ENCODE data around the gene INSR.

The INSR gene

GRCh38 chr19:7125221-7125620 lies 169.0 kb downstream of the INSR start:
- Histone ChIP-seq H3K27ac (ENCODE audit: low read depth, low read length) (no peak overlapping the region), H3K36me3 (ENCODE audit: insufficient read depth, low read length) (peaks cover 61% of the 10 kb centered on the region)

DNA sequence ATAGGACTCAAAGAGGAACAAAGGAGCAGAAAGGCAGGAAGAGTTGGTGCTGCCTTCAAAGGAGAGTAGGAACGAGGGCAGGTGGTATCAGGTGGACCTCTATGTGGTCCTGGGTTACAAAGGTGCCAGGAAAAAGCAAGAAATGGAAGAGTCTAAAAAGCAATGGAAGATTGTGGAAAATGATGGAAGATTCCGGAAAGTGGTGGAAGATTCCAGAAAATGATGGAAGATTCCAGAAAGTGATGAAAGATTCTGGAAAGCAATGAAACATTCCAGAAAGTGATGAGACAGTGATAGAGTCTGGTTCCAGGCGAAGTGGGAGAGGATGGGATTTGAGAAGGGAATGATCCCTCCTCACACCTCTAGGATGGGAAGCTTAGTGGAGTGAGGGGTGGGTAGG lies 169.4 kb downstream of the INSR start:
- no peaks in the 10 kb centered on the region for H3K4me1 ChIP-seq (ENCODE audit: insufficient read depth, low read length)
- no peak overlapping the region for H3K27ac ChIP-seq (ENCODE audit: low read depth, low read length)
- no peaks in the 10 kb centered on the region for H3K27me3 ChIP-seq (ENCODE audit: control insufficient read depth in 1 of 2, insufficient read depth in 2 of 2, low read length in 2 of 2)
- H3K9ac ChIP-seq (ENCODE audit: low read length), result no peak overlapping the region
- H3K36me3 ChIP-seq (ENCODE audit: insufficient read depth, low read length), result peaks cover 61% of the 10 kb centered on the region
- H3K9me3 ChIP-seq (ENCODE audit: low read length), result peaks cover 10% of the 10 kb centered on the region
- H3K4me3 ChIP-seq (ENCODE audit: low read depth in 1 of 2, low read length in 2 of 2), result no peak overlapping the region

More at GRCh38 chr19:7125221-7125620, 169.0 kb downstream of the INSR start:
- no peak overlapping the region for H3K9ac ChIP-seq (ENCODE audit: low read length)
- H3K4me1 ChIP-seq (ENCODE audit: insufficient read depth, low read length), result no peaks in the 10 kb centered on the region
- no peak overlapping the region for H3K4me3 ChIP-seq (ENCODE audit: low read depth in 1 of 2, low read length in 2 of 2)
- peaks cover 10% of the 10 kb centered on the region for H3K9me3 ChIP-seq (ENCODE audit: low read length)
- H3K27me3 ChIP-seq (ENCODE audit: control insufficient read depth in 1 of 2, insufficient read depth in 2 of 2, low read length in 2 of 2), result no peaks in the 10 kb centered on the region

DNA sequence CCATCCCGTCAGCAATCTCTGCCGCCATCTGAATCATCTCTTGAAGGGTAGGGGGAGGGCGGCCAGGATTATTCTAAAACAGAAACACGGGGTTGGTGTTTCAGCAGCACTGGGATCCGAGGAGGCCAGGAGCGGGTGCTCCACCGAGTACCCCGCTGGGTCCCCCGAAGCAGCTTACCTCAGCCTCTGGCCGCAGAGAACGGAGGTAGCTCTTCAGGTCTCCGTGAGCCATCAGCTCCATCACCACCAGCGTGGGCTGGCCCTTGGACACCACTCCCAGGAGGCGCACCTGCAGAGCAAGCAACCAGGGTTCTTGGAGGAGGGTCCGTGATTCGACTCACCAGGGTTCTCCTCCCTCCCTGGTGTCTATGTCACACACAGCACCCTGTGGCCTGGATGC lies 171.5 kb downstream of the INSR start:
- no peak overlapping the region for H3K27ac ChIP-seq (ENCODE audit: low read depth, low read length)
- no peak overlapping the region for H3K9ac ChIP-seq (ENCODE audit: low read length)
- H3K36me3 ChIP-seq (ENCODE audit: insufficient read depth, low read length), result peaks cover 62% of the 10 kb centered on the region
- H3K4me3 ChIP-seq (ENCODE audit: low read depth in 1 of 2, low read length in 2 of 2), result no peak overlapping the region
- peaks cover 10% of the 10 kb centered on the region for H3K9me3 ChIP-seq (ENCODE audit: low read length)
- H3K4me1 ChIP-seq (ENCODE audit: insufficient read depth, low read length), result no peaks in the 10 kb centered on the region
- no peaks in the 10 kb centered on the region for H3K27me3 ChIP-seq (ENCODE audit: control insufficient read depth in 1 of 2, insufficient read depth in 2 of 2, low read length in 2 of 2)

- Histone ChIP-seq H3K4me3 (ENCODE audit: low read depth in 1 of 2, low read length in 2 of 2) (no peak overlapping the region), H3K9ac (ENCODE audit: low read length) (no peak overlapping the region), H3K4me1 (ENCODE audit: insufficient read depth, low read length) (no peaks in the 10 kb centered on the region), H3K36me3 (ENCODE audit: insufficient read depth, low read length) (peaks cover 52% of the 10 kb centered on the region), H3K27ac (ENCODE audit: low read depth, low read length) (no peak overlapping the region), H3K27me3 (ENCODE audit: control insufficient read depth in 1 of 2, insufficient read depth in 2 of 2, low read length in 2 of 2) (no peaks in the 10 kb centered on the region), H3K9me3 (ENCODE audit: low read length) (no peaks in the 10 kb centered on the region)
These were observed 173.7 kb downstream of the INSR start for GRCh38 chr19:7120499-7120898.

GRCh38 chr19:7119582-7119981 lies 174.6 kb downstream of the INSR start:
- H3K27ac ChIP-seq (ENCODE audit: low read depth, low read length), result no peak overlapping the region
- H3K36me3 ChIP-seq (ENCODE audit: insufficient read depth, low read length), result peaks cover 42% of the 10 kb centered on the region
- H3K9me3 ChIP-seq (ENCODE audit: low read length), result no peaks in the 10 kb centered on the region
- H3K27me3 ChIP-seq (ENCODE audit: control insufficient read depth in 1 of 2, insufficient read depth in 2 of 2, low read length in 2 of 2), result no peaks in the 10 kb centered on the region
- no peaks in the 10 kb centered on the region for H3K4me1 ChIP-seq (ENCODE audit: insufficient read depth, low read length)
- H3K9ac ChIP-seq (ENCODE audit: low read length), result no peak overlapping the region
- no peak overlapping the region for H3K4me3 ChIP-seq (ENCODE audit: low read depth in 1 of 2, low read length in 2 of 2)

GRCh38 chr19:7117248-7117647 lies 177.0 kb downstream of the INSR start:
- no peaks in the 10 kb centered on the region for H3K27me3 ChIP-seq (ENCODE audit: control insufficient read depth in 1 of 2, insufficient read depth in 2 of 2, low read length in 2 of 2)
- no peak overlapping the region for H3K27ac ChIP-seq (ENCODE audit: low read depth, low read length)
- H3K4me3 ChIP-seq (ENCODE audit: low read depth in 1 of 2, low read length in 2 of 2), result no peak overlapping the region
- H3K36me3 ChIP-seq (ENCODE audit: insufficient read depth, low read length), result peaks cover 36% of the 10 kb centered on the region
- H3K9me3 ChIP-seq (ENCODE audit: low read length), result no peaks in the 10 kb centered on the region
- H3K4me1 ChIP-seq (ENCODE audit: insufficient read depth, low read length), result no peaks in the 10 kb centered on the region
- H3K9ac ChIP-seq (ENCODE audit: low read length), result no peak overlapping the region

DNA sequence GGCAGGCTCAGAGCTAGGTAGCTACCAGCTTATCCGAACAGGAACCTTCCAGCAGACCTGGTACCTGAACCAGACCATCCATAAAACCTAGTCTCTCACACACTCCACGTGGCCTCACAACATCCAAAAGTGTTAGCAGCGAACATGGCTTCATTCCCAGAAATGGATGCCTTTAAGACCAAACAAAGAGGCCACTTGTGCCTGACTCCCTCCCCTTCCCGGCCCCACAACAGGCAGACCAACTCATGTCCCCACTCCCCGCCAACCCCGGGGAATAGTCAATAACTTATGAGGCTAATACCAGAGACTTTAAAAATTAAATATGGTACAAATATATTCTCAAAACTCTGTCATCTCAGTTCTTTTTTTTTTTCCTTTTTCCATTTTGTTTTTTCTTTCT lies 178.5 kb downstream of the INSR start:
- Histone ChIP-seq H3K27ac (ENCODE audit: low read depth, low read length) (no peak overlapping the region), H3K4me1 (ENCODE audit: insufficient read depth, low read length) (no peaks in the 10 kb centered on the region), H3K9ac (ENCODE audit: low read length) (no peak overlapping the region), H3K9me3 (ENCODE audit: low read length) (no peaks in the 10 kb centered on the region), H3K27me3 (ENCODE audit: control insufficient read depth in 1 of 2, insufficient read depth in 2 of 2, low read length in 2 of 2) (no peaks in the 10 kb centered on the region), H3K36me3 (ENCODE audit: insufficient read depth, low read length) (peaks cover 24% of the 10 kb centered on the region), H3K4me3 (ENCODE audit: low read depth in 1 of 2, low read length in 2 of 2) (no peak overlapping the region)

GRCh38 chr19:7113233-7113632 lies 181.0 kb downstream of the INSR start:
- Histone ChIP-seq H3K4me1 (ENCODE audit: insufficient read depth, low read length) (peaks cover 3% of the 10 kb centered on the region), H3K36me3 (ENCODE audit: insufficient read depth, low read length) (peaks cover 6% of the 10 kb centered on the region), H3K4me3 (ENCODE audit: low read depth in 1 of 2, low read length in 2 of 2) (no peak overlapping the region), H3K9ac (ENCODE audit: low read length) (no peak overlapping the region), H3K27me3 (ENCODE audit: control insufficient read depth in 1 of 2, insufficient read depth in 2 of 2, low read length in 2 of 2) (no peaks in the 10 kb centered on the region), H3K27ac (ENCODE audit: low read depth, low read length) (no peak overlapping the region), H3K9me3 (ENCODE audit: low read length) (no peaks in the 10 kb centered on the region)

DNA sequence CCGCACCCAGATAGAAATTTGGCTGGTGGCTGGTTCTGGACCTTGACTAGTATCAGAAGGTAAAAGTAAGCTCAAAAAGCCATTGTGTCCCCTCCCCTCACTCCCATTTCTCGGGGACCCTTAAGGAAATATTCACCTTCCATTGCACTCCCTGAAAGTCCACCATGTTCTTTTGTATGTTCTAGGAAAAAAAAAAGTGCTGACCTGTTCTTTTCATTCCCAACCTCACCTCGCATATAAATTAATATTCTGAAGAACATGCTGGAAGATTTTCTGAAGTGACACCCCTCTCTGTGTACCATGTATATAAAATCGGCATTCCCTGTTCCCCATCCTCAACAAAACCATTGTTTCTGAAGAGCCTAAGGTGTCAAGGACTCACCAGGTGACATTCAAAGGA lies 181.5 kb downstream of the INSR start:
- Histone ChIP-seq H3K9me3 (ENCODE audit: low read length) (no peaks in the 10 kb centered on the region), H3K27me3 (ENCODE audit: control insufficient read depth in 1 of 2, insufficient read depth in 2 of 2, low read length in 2 of 2) (no peaks in the 10 kb centered on the region), H3K4me1 (ENCODE audit: insufficient read depth, low read length) (peaks cover 3% of the 10 kb centered on the region), H3K27ac (ENCODE audit: low read depth, low read length) (no peak overlapping the region), H3K36me3 (ENCODE audit: insufficient read depth, low read length) (peaks cover 6% of the 10 kb centered on the region), H3K9ac (ENCODE audit: low read length) (no peak overlapping the region), H3K4me3 (ENCODE audit: low read depth in 1 of 2, low read length in 2 of 2) (no peak overlapping the region)

- H3K27me3 ChIP-seq (ENCODE audit: control insufficient read depth in 1 of 2, insufficient read depth in 2 of 2, low read length in 2 of 2), result no peaks in the 10 kb centered on the region
- H3K4me3 ChIP-seq (ENCODE audit: low read depth in 1 of 2, low read length in 2 of 2), result no peak overlapping the region
- no peaks in the 10 kb centered on the region for H3K9me3 ChIP-seq (ENCODE audit: low read length)
- H3K4me1 ChIP-seq (ENCODE audit: insufficient read depth, low read length), result peaks cover 3% of the 10 kb centered on the region
- H3K27ac ChIP-seq (ENCODE audit: low read depth, low read length), result no peak overlapping the region
- no peaks in the 10 kb centered on the region for H3K36me3 ChIP-seq (ENCODE audit: insufficient read depth, low read length)
- no peak overlapping the region for H3K9ac ChIP-seq (ENCODE audit: low read length)
These were observed 184.4 kb downstream of the INSR start for GRCh38 chr19:7109678-7110289.

- H3K27ac ChIP-seq (ENCODE audit: low read depth, low read length), result no peak overlapping the region
- peaks cover 3% of the 10 kb centered on the region for H3K4me1 ChIP-seq (ENCODE audit: insufficient read depth, low read length)
- H3K36me3 ChIP-seq (ENCODE audit: insufficient read depth, low read length), result no peaks in the 10 kb centered on the region
- no peak overlapping the region for H3K4me3 ChIP-seq (ENCODE audit: low read depth in 1 of 2, low read length in 2 of 2)
- H3K9me3 ChIP-seq (ENCODE audit: low read length), result no peaks in the 10 kb centered on the region
- no peaks in the 10 kb centered on the region for H3K27me3 ChIP-seq (ENCODE audit: control insufficient read depth in 1 of 2, insufficient read depth in 2 of 2, low read length in 2 of 2)
- no peak overlapping the region for H3K9ac ChIP-seq (ENCODE audit: low read length)
These were observed 187.2 kb downstream of the INSR start for GRCh38 chr19:7106711-7107657.

Measured in muscle layer of colon (tissue), 2 donors.